Adipose tissue (tissue), 3 donors: ENCODE results near the gene AOX1. TPM values are rescaled to one million over a fixed set of nuclear protein-coding genes. Genes with fewer than 3 reads are reported as not detected.
"Not testable (repeated sequence)": the region's sequence is repeated elsewhere in the genome, so short reads cannot be mapped to it uniquely, and the experiment has no call there.

Experiments used
- H3K27ac ChIP-seq: one replicate; pipeline ENCODE4 v1.5.1; 2013; ENCODE audit warnings: low read depth, low read length
- WGBS, 3 donors: extraction: QIAGEN DNeasy Blood & Tissue Kit; methylation state at CpG; one replicate each; pipeline ENCODE4 v1.1.7; 2013; 5-methylcytosine and 5-hydroxymethylcytosine counted together
- polyA plus RNA-seq, 3 donors: library from polyadenylated mRNA; stranded (reverse); fragments of 200-250 nt; gene quantifications; one replicate each; pipeline ENCODE4 v1.2.3, GENCODE V29; 2013
- donor health status: healthy with polysubstance abuse.
- donor health status: Bipolar disorder and iron deficiency.
- donor health status: healthy.

The AOX1 gene
- polyA plus RNA-seq, 3 donors = 85.6 to 181 (median 90.9) TPM

GRCh38 chr2:200713003-200713703 is 127.3 kb downstream of the AOX1 start:
- no peak overlapping the region for H3K27ac ChIP-seq
- 3 to 5% (median 3%) methylated on average over 17 of the region's 17 CpGs for WGBS, 3 donors

DNA sequence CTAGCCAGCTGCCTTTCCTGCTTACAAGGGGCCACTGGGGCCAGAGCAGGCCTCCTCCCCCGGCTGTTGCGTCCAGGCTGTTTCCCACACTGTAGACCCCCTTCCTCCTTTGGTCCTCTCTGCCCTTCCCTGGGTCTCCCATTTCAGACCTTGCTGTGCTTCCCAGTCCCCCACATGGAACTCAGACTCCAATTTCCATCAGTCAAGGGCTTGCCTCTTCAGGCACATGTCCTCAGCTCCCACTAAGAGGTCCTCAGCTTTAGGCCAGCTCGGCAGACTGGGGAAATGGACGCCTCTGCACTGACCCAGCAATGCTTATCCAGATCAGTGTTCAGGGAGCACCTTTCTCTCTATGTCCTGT is 127.9 kb downstream of the AOX1 start:
- no peak overlapping the region for H3K27ac ChIP-seq
- 86 to 92% (median 89%) methylated on average over 4 of the region's 4 CpGs for WGBS, 3 donors

GRCh38 chr2:200715014-200715413 is 129.2 kb downstream of the AOX1 start:
- 100% methylated on average over 3 of the region's 3 CpGs for WGBS, 3 donors
- H3K27ac ChIP-seq = not testable (repeated sequence)

DNA sequence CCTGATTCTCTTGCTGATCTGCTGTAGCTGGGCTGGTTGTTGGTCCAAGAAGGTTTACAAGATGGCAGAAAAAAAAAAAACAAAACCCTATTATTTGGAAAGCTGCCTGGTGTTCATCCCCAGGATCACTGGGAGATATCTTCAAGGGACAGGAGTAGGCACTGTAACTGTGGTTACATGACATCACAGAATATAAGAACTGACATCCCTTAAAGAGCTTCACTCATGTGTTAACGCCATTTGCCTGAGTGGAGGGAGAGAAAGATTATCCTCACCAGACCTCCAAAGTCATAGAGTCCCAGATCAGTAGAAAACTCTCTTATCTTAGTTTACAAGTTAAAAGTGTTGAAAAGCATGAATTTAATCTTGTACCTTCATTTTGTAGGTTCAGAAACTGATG is 130.6 kb downstream of the AOX1 start:
- 83 to 95% (median 90%) methylated on average over 1 of the region's 1 CpG for WGBS, 3 donors
- no peak overlapping the region for H3K27ac ChIP-seq

Other genes with a start within 250 kb of the AOX1 start
- gene KCTD18, start 75.9 kb upstream of the AOX1 start, polyA plus RNA-seq = 10 to 100 TPM in 2 of 3 donors, 1 to 10 TPM in 1; 9.4 to 14.1 (median 10.9) TPM
- 1 to 10 TPM in 1 of 3 donors, under 1 TPM in 2; 0.40 to 1.5 (median 0.82) TPM for gene SGO2, start 59.8 kb upstream of the AOX1 start, polyA plus RNA-seq
- gene BZW1, start 225.9 kb downstream of the AOX1 start, polyA plus RNA-seq = 100 to 1,000 TPM in 2 of 3 donors, 10 to 100 TPM in 1; 31.3 to 142 (median 107) TPM